Keratinocyte (primary cell): ENCODE data around the gene GDPD5.

Source experiments
- CTCF ChIP-seq, 3 experiments: IDR thresholded peaks in 1 of 3; conservative IDR thresholded peaks in 1 of 3; optimal IDR thresholded peaks in 1 of 3; 2 replicates in 2 of 3; 3 replicates in 1 of 3; pipeline versions ENCODE3 to v1.5.1; 2011; ENCODE audit warnings: low read length in 3 of 3, mild to moderate bottlenecking in 3 of 3, moderate library complexity in 2 of 3, control low read depth in 1 of 3, inconsistent platforms in 1 of 3; ENCODE audit not compliant: insufficient read depth in 2 of 3; ENCODE audit errors: extremely low read depth in 1 of 3
- EZH2 ChIP-seq: IDR thresholded peaks from one replicate; pipeline ENCODE4 v1.6.1; 2012; ENCODE audit warnings: inconsistent platforms, mild to moderate bottlenecking, low read length, moderate library complexity

- TF ChIP-seq EZH2 (no peak), CTCF (optimal IDR thresholded peaks at IDR 0.05 in 1 of 3, IDR thresholded peaks at IDR 0.05 in 1 of 3, conservative IDR thresholded peaks at IDR 0.05 in 1 of 3; ENCODE audit: extremely low read depth in 1 of 3, insufficient read depth in 2 of 3, low read length in 3 of 3) (no peak)
Measured at GRCh38 chr11:75456596-75457183, 69.1 kb downstream of the GDPD5 start.
